ENCODE data around the gene HDAC4. TPM values are rescaled to one million over a fixed set of nuclear protein-coding genes. Genes with fewer than 3 reads are reported as not detected.

Gene HDAC4
- total and polyA plus RNA-seq, 2 of the 8 experiments (the other 6 are each of a cell fraction or from before 2014, with no cell fraction given), result 15.4 to 31.5 TPM

DNA sequence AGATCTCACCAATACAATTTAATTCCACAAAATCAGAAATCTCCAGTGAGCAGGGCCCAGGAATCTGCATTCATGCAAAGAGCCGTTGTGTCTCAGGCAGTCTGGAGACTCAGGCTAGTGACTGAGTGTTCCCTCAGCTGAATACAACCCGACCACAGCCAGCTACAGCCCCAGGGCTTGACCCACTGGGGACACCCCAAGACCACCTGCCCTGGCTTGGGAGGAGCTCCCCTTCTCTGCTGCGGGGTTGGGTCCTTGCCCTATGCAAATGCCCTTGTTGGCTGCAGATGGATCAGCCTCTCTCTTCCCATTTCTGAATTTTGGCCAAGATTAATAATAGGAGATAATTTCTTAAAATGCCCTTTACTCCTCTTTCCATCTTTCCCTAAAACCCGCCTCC is 395.2 kb downstream of the HDAC4 start:
- H3K4me1 ChIP-seq (replicated peaks in 1 of 4; ENCODE audit: control insufficient read depth in 3 of 4, insufficient read depth in 4 of 4, low read length in 3 of 4), result peaks cover 0 to 7% (median 2%) of the 10 kb centered on the region in 4 experiments; a peak in 4 of 7 replicates
- H3K23ac ChIP-seq (ENCODE audit: insufficient read length), result no peak overlapping the region
- 92 to 100% methylated on average over 1 to 4 of the region's 4 CpGs for WGBS, 2 experiments (ENCODE audit: extremely low coverage in 1 of 2, insufficient coverage in 1 of 2, insufficient read length in 1 of 2, insufficient replicate concordance in 2 of 2, low coverage in 1 of 2, low lambda C conversion rate in 2 of 2, missing lambda C conversion rate in 1 of 2)
- no peak for DNase-seq (ENCODE audit: low read depth in 1 of 2, low spot score in 2 of 2)
- H2BK120ac ChIP-seq (replicated peaks; ENCODE audit: low read depth, low read length), result no peak overlapping the region
- H3K4ac ChIP-seq (replicated peaks; ENCODE audit: insufficient read length, low read depth, low read length), result no peak overlapping the region
- H3K9ac ChIP-seq (replicated peaks in 1 of 4; ENCODE audit: extremely low read depth in 1 of 4, low read depth in 3 of 4, low read length in 3 of 4), result no peak overlapping the region
- H2BK15ac ChIP-seq (ENCODE audit: low read length), result no peak overlapping the region
- no peak overlapping the region for H2BK20ac ChIP-seq (ENCODE audit: low read length)
- no peaks in the 10 kb centered on the region for H3K36me3 ChIP-seq (ENCODE audit: control insufficient read depth in 2 of 4, insufficient read depth in 4 of 4, low read length in 3 of 4)
- no peak overlapping the region for H4K91ac ChIP-seq (replicated peaks; ENCODE audit: insufficient read length, low read length)
- H2BK5ac ChIP-seq (ENCODE audit: low read depth, low read length), result no peak overlapping the region
- H4K8ac ChIP-seq (ENCODE audit: extremely low read depth, insufficient read depth, low read length), result no peak overlapping the region
- POLR2A ChIA-PET (ENCODE audit: partially characterized antibody), result no interaction called here
- H3K9me3 ChIP-seq (ENCODE audit: insufficient read depth in 2 of 2, low read depth in 1 of 2, low read length in 1 of 2), result no peaks in the 10 kb centered on the region
- no peak overlapping the region for H2BK12ac ChIP-seq (ENCODE audit: low read depth, low read length)
- H3K14ac ChIP-seq (ENCODE audit: insufficient read length), result no peak overlapping the region
- no peaks in the 10 kb centered on the region for H4K20me1 ChIP-seq (replicated peaks in 1 of 2; ENCODE audit: control insufficient read depth in 1 of 2, insufficient read depth in 2 of 2, low read length in 2 of 2)
- no peak overlapping the region for H2AFZ ChIP-seq (ENCODE audit: low read length)
- no peak overlapping the region for H3K4me2 ChIP-seq (ENCODE audit: insufficient read depth in 1 of 2, low read depth in 2 of 2, low read length in 2 of 2)
- no peak overlapping the region for H3K56ac ChIP-seq (replicated peaks; ENCODE audit: insufficient read length, low read depth, low read length)
- FAIRE-seq, result no peak
- H3K79me1 ChIP-seq (ENCODE audit: low read depth, low read length), result no peaks in the 10 kb centered on the region
- H3K18ac ChIP-seq (ENCODE audit: extremely low read depth, low read length), result no peak overlapping the region
- no peak overlapping the region for H3K27ac ChIP-seq (ENCODE audit: low read depth, low read length)
- no peak overlapping the region for H4K5ac ChIP-seq (ENCODE audit: insufficient read length, low read depth, low read length)
- no peak overlapping the region for H2AK5ac ChIP-seq (ENCODE audit: low read depth, low read length)
- H3K79me2 ChIP-seq (ENCODE audit: control insufficient read depth in 1 of 2, insufficient read depth in 2 of 2, low read length in 2 of 2), result no peaks in the 10 kb centered on the region
- no peak overlapping the region for H3K4me3 ChIP-seq (ENCODE audit: extremely low read depth in 1 of 4, insufficient read depth in 2 of 4, low read depth in 3 of 4, low read length in 4 of 4)
- no peaks in the 10 kb centered on the region for H3K23me2 ChIP-seq (ENCODE audit: low read depth, low read length)
- H3K27me3 ChIP-seq (replicated peaks in 1 of 4; ENCODE audit: control insufficient read depth in 3 of 4, extremely low read depth in 1 of 4, insufficient read depth in 3 of 4, low read length in 3 of 4), result no peaks in the 10 kb centered on the region; a peak in 3 of 7 replicates
- CTCF ChIA-PET (ENCODE audit: partially characterized antibody), result no interaction called here
- TF ChIP-seq KDM5A (IDR thresholded peaks at IDR 0.05; ENCODE audit: low read length) (no peak), SP2 (IDR thresholded peaks at IDR 0.05; ENCODE audit: low read length) (no peak), YY1 (IDR thresholded peaks at IDR 0.05; ENCODE audit: low read depth, low read length) (no peak), CTBP2 (IDR thresholded peaks at IDR 0.05; ENCODE audit: borderline replicate concordance, insufficient read depth, insufficient read length, low read length) (no peak), EP300 (IDR thresholded peaks at IDR 0.05; ENCODE audit: borderline replicate concordance in 1 of 2, low read depth in 2 of 2, low read length in 2 of 2) (no peak), RNF2 (IDR thresholded peaks at IDR 0.05; ENCODE audit: borderline replicate concordance, low read depth, low read length, missing control alignments, poor library complexity, severe bottlenecking) (no peak), HDAC6 (IDR thresholded peaks at IDR 0.05; ENCODE audit: low read depth, low read length) (no peak), POU5F1 (IDR thresholded peaks at IDR 0.05; ENCODE audit: low read depth, low read length) (no peak), TCF12 (IDR thresholded peaks at IDR 0.05; ENCODE audit: low read depth, low read length) (no peak)

Data from H1 (cell line).